SK-N-SH (cell line): ENCODE measurements around the gene HS6ST1.

Experiments used
- EP300 ChIP-seq, 2 experiments: IDR thresholded peaks; 2 replicates each; pipeline versions ENCODE4 v1.4.0 to v1.6.1; 2012; ENCODE audit warnings: borderline replicate concordance in 1 of 2, low read depth in 1 of 2, low read length in 1 of 2
- EZH2phosphoT487 ChIP-seq: fragments of 200-600 bp; sonication (generic); IDR thresholded peaks from 2 replicates; pipeline ENCODE4 v1.6.1; 2017; ENCODE audit warnings: low read depth, mixed run types, mild to moderate bottlenecking, antibody characterized with exemption, moderate library complexity, borderline replicate concordance
- JUND ChIP-seq: IDR thresholded peaks from 2 replicates; pipeline ENCODE4 v1.4.0; 2012
- MXI1 ChIP-seq: IDR thresholded peaks from 2 replicates; pipeline ENCODE4 v1.6.1; 2012; ENCODE audit warnings: mild to moderate bottlenecking, low read depth, low read length, improper control_type of control experiment
- POLR2AphosphoS5 ChIP-seq: IDR thresholded peaks from 2 replicates; pipeline ENCODE4 v1.6.1; 2012; ENCODE audit warnings: low read depth, low read length
- SIN3A ChIP-seq: IDR thresholded peaks from 2 replicates; pipeline ENCODE4 v1.6.1; 2012; ENCODE audit warnings: low read depth, mild to moderate bottlenecking, low read length, moderate library complexity, borderline replicate concordance
- TF ChIP-seq, protein P1 (sequence below): fragments of 200-600 bp; sonication (generic); IDR thresholded peaks from 2 replicates; pipeline ENCODE4 v1.6.1; 2017; ENCODE audit warnings: antibody characterized with exemption, mild to moderate bottlenecking, moderate library complexity
- TF ChIP-seq, protein P2 (sequence below): fragments of 150-350 bp; IDR thresholded peaks from 2 replicates; pipeline ENCODE4 v1.6.1; 2017; ENCODE audit warnings: antibody characterized with exemption, low read length, low read depth, borderline replicate concordance
- TF ChIP-seq, protein P3 (sequence below): IDR thresholded peaks from 2 replicates; pipeline ENCODE4 v1.4.0; 2012; ENCODE audit warnings: low read depth
- TF ChIP-seq, protein P4 (sequence below): IDR thresholded peaks from 2 replicates; pipeline ENCODE4 v1.6.1; 2012; ENCODE audit warnings: mild to moderate bottlenecking, low read depth, low read length, moderate library complexity

DNA sequence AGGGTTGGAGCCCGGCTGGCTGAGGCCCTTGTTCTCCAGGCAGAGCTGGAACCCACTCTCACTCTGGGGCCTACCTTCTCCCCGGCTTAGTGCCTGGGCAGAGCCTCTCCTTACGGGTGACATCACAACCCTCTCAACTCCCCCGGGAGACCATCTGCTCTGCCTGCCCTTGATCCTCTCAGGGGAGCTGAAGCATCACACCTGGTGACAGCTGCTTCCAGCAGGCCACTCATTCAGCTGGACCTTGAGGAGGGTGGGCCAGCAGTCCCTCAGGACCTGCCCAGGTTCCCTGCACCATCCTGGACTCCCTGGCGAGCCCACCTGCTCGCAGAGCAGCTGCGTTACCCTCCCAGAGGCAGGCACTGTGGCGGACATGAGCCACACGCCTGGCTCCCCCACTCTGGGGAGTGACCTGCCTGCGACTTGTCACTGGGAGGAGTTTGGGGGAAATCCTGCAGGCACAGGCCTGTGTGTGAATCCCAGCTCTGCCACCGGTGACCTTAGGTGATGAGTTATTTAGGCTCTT, 13.1 kb downstream of the HS6ST1 start:
- TF ChIP-seq, protein P1, sequence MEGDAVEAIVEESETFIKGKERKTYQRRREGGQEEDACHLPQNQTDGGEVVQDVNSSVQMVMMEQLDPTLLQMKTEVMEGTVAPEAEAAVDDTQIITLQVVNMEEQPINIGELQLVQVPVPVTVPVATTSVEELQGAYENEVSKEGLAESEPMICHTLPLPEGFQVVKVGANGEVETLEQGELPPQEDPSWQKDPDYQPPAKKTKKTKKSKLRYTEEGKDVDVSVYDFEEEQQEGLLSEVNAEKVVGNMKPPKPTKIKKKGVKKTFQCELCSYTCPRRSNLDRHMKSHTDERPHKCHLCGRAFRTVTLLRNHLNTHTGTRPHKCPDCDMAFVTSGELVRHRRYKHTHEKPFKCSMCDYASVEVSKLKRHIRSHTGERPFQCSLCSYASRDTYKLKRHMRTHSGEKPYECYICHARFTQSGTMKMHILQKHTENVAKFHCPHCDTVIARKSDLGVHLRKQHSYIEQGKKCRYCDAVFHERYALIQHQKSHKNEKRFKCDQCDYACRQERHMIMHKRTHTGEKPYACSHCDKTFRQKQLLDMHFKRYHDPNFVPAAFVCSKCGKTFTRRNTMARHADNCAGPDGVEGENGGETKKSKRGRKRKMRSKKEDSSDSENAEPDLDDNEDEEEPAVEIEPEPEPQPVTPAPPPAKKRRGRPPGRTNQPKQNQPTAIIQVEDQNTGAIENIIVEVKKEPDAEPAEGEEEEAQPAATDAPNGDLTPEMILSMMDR, result no peak
- TF ChIP-seq EP300 (IDR thresholded peaks at IDR 0.05; ENCODE audit: borderline replicate concordance in 1 of 2, low read depth in 1 of 2, low read length in 1 of 2) (no peak), POLR2AphosphoS5 (no peak), SIN3A (no peak), EZH2phosphoT487 (no peak), JUND (no peak), MXI1 (no peak)
- TF ChIP-seq, protein P2, sequence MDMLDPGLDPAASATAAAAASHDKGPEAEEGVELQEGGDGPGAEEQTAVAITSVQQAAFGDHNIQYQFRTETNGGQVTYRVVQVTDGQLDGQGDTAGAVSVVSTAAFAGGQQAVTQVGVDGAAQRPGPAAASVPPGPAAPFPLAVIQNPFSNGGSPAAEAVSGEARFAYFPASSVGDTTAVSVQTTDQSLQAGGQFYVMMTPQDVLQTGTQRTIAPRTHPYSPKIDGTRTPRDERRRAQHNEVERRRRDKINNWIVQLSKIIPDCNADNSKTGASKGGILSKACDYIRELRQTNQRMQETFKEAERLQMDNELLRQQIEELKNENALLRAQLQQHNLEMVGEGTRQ, result no peak
- TF ChIP-seq, protein P3, sequence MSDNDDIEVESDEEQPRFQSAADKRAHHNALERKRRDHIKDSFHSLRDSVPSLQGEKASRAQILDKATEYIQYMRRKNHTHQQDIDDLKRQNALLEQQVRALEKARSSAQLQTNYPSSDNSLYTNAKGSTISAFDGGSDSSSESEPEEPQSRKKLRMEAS, result no peak
- TF ChIP-seq, protein P4, sequence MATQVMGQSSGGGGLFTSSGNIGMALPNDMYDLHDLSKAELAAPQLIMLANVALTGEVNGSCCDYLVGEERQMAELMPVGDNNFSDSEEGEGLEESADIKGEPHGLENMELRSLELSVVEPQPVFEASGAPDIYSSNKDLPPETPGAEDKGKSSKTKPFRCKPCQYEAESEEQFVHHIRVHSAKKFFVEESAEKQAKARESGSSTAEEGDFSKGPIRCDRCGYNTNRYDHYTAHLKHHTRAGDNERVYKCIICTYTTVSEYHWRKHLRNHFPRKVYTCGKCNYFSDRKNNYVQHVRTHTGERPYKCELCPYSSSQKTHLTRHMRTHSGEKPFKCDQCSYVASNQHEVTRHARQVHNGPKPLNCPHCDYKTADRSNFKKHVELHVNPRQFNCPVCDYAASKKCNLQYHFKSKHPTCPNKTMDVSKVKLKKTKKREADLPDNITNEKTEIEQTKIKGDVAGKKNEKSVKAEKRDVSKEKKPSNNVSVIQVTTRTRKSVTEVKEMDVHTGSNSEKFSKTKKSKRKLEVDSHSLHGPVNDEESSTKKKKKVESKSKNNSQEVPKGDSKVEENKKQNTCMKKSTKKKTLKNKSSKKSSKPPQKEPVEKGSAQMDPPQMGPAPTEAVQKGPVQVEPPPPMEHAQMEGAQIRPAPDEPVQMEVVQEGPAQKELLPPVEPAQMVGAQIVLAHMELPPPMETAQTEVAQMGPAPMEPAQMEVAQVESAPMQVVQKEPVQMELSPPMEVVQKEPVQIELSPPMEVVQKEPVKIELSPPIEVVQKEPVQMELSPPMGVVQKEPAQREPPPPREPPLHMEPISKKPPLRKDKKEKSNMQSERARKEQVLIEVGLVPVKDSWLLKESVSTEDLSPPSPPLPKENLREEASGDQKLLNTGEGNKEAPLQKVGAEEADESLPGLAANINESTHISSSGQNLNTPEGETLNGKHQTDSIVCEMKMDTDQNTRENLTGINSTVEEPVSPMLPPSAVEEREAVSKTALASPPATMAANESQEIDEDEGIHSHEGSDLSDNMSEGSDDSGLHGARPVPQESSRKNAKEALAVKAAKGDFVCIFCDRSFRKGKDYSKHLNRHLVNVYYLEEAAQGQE, result no peak
